Activated CD4-positive, alpha-beta T cell treated with anti-CD3 and anti-CD28 coated beads for 24 hours (primary cell): ENCODE results near the gene IL1RAPL1.

ENCODE experiments used
- DNase-seq, 2 donors: peaks; one replicate each; pipeline ENCODE4 v3.0.0-alpha.2; 2020; ENCODE audit warnings: low read depth in 2 of 2

The IL1RAPL1 gene

DNA sequence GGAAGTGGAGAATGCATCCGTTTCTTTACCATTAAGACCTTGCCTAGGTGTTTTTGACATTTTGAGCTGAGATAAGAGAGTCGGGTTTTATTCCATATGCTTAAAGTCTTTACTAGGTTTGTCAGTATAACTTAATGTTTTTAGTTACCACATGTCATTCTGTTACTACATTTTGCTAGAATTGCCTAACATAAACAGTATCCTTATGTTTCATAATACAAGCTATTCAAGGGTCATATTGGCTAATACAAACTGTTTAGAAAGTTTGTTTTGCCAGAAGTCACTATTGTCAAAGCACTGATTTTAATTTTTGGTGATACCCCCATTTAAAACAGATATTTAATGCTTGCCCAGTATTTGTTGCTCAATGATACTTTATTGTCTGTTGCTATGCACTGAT is 1200.4 kb downstream of the IL1RAPL1 start:
- DNase-seq, result no peak

DNA sequence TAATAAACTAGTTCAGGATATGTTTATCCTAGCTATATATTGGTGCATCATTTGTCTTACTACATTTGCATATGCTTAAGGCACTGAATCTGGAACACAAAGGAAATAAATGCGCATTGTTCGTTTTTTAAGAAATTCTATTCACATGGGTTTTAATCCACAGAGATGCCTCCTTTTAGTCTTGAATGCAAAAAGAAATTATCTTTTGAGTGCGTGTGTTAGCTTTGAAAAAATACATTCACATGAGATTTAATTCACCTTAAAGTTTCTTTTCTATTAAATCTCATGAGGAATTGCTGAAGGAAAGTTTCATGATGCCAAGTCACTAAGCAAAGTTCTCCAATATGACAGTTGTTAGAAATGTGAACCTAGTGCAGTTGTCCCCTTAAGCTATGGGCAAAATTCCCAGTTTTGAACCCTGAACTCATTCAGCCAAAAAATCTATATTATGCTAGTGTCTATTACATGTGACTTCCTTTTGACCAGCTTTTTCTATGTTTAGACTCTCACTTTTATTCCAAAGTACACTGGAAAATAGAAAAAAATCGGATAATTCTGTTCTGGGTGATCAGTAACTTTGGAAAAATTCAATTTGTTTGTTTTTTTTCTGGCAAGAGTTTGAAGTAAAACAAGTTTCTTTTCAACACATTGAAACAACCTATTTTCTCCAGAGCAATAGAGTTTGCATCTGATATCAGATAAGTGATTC is 1201.9 kb downstream of the IL1RAPL1 start:
- no peak for DNase-seq

DNA sequence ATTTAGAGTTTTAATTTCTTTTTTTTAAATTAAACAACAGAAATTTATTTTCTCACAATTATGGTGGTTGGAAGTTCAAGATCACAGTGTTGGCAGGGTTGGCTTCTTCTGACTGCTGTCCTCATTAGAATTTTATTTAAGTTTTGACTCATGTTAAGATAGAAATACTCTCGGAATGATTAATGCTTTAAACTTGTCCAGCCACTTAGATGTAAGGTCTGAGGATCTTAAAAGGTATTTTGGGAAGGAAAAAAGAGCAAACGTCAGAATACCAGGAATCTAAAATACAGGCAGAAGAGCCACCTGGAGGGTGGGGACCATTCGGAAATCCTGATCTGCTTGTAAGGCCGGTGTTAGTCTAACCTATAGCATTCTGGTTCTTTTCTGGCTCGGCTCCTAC is 1205.1 kb downstream of the IL1RAPL1 start:
- DNase-seq, result no peak

DNA sequence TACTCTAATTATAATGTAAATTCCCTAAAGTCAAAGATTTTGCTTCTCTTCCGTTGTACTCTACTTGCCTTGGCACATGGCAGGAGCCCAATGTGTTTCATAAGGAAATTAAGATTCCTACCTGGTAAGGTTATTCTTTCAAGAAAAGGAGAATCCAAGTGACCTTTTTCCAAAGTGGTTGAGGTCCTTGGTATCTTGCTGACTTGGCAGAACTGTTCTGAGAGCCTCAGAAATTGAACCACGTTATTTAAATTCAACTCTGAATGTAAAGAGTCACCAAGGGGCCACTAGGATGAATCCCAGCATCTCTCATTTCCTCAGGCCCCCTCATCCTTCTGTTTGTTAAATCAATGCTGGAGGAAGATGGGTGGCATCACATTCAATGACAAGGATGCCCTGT is 1209.9 kb downstream of the IL1RAPL1 start:
- DNase-seq, result no peak

DNA sequence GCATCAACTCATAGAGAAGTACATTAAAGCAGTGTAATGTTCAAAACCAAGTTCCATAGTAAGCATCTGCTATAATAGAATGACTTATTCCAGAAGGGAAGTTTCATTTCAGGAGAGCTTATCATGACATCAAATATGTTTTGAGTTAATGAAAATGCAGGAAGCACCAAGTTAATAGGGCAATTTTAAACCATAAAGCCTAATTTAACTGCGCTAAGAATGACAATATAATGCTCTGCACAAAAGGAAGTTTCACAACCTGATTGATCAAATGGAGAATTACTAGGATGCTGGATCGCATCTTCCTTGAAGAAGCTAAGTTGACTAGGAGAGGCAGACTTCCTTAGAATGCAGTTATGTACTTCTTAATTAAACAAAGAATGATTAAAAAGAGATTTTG is 1211.2 kb downstream of the IL1RAPL1 start:
- DNase-seq, result no peak

DNA sequence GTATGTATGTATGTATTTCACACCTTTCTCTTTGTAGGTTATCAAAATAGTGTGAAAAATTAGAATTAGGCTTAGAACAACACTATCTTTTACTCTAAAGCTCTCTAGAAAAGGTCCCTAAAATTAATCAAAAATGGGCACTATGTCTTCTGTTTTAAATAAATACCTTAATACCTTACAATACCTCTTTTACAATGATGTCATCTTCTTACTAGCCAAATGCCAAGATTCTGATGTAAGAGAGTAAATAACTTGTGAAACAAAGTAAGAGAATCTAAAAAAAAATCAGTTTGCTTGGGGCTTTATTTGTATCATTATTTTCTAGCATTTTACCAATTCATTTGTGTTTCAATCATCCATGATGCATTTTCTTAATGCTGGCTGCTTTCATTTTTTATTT is 1225.9 kb downstream of the IL1RAPL1 start:
- no peak for DNase-seq

DNA sequence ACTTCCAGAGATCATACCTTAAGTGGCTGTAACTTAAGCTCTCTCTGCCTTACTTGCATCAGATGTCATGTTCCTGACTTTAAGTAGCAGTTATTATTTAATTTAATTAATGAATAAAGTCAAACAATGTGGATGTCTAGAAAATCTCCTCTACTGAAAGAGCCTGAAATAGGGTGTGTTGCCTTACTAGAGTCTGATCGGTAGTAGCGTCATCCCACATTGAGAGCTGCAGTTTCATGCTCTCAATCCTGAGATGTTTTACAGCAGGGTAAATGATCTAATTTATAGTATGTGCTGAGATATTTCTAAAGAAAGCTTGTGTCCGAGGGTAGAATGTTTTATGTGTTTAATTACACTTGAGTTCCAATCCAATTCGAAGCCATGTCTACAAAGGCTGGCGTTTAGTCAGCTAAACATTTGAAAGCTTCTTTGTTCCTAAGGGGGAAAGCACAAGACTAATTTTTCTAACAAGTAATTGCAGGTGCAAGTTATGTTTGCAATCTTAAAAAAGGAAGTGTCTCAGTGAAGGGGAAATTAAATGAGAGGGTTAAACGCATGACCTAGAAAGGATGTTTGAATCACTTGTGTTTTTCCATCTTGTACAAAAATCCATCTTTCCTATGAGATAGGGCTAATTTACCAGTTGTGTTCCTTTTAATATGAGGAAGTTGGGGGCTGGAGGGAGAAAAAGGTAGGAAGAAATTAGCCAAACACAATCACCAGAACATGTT is 1237.1 kb downstream of the IL1RAPL1 start:
- DNase-seq, result no peak

DNA sequence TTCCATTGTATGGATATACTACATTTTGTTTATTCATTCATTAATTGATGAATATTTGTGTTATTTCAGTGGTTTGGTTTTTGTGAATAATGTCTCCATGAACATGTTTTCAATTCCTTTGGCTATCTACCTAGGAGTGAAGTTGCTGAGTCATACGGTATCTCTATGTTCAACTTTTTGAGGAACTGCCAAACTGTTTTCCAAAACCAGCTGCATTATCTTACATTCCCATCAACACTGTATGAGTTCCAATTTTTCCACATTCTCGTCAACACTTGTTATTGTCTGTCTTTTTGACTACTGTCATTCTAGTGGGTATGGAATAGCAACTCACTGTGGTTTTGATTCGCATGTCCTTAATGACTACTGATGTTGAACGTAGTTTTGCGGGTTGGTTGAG is 1239.5 kb downstream of the IL1RAPL1 start:
- DNase-seq, result no peak

DNA sequence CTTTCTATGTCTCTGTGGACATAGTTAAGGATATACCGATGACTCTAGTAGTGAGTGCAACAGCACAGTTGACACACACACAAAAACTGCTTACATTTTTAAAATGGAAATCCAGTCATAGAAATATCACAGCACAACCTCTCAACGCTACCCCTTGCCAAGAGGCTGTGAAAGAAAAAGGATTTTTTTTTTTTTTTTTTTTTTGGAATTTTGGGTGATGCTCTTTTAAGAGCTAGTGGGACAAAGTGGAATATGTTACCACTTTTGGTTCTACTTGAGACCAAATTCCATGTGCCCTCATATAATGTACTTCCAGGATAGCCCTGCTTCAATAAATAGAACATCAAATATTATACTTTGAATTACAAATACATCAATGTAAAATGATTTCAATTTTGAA is 1247.1 kb downstream of the IL1RAPL1 start:
- no peak for DNase-seq

DNA sequence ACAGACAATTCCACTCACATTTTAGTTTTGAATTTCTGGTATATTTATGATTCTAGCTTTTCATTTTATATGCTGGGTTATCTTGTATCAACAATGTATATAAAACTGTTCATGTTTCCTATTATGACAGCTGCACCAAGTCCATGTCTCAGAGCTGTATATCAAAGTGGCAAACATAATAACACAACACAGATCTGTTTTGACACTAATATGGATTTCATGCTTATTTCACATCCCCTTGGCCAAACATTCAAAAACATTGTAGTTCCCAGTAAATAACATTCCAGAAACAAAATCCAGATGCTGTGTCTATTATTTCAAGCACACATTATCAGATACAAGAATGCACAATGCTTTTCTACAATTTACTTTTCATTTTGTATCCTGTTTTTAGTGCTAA is 1247.5 kb downstream of the IL1RAPL1 start:
- DNase-seq, result no peak

DNA sequence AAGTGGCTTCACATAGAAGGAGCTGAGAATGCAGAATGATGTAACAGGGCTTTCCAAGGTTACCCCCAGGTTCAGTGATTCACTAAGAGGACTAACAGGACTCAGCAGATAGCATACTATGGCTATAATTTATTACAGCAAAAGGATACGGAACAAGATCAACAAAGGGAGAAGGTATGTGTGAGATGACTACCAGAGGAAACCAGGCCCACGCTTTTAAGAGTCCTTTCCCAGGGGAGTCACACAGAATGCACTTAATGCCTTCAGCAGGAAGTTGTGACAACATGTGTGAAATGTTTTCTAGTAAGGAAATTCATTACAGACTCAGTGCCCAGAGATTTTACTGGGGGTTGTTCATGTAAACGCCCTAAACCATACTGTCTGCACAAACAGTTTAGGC is 1254.5 kb downstream of the IL1RAPL1 start:
- DNase-seq, result no peak

DNA sequence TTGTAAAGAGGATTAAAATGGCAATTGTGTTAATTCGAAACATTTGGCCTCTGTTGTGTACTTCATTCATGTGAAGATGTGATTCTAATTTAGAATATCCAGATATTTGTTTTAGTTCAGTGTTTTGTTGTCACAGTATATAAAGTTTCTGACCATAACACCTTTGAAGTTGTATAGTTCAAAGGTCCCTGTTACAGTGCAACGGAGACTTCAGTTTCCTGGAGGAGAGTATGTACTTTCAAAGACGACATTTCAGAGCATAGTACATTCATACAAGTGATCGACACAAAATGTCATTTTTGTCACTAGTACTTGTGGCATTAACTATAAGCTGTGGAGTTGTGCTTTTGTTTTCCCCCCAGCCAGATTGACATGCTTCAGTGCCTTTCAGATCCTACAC is 1255.3 kb downstream of the IL1RAPL1 start:
- DNase-seq, result no peak

DNA sequence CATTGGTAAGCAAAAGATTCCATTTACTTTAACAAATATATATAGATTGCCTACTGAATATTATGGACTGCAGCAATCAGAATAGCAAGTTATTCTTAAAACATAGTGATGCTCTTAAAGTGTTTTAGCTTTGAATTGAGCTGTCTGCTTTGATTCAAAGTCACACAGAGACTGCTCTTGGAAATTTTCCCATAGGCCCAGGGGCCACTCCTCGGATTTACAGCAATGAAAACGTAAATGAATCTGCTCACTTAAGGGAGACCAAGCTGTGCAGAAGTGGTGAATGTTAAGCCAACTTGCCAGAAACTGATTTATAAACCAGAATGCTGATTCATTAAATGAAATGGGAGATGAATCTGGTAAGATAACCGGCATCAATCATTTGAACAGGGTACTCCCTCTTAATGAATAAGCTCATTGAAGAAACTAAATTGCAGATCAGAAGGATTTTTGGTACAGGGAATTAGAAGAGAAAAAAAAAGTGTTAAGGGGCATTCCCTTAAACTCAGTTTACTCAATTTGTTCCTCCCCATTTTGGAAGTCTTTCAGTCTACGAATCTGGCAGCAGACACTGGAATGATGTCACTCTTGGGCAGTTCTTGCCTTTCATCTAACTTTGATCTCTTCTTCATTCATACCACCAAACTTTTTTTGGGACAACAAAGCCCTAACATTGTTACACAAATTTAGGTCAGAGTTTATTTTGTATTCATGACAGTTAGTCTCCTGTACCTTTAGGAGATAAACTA is 1264.8 kb downstream of the IL1RAPL1 start:
- no peak for DNase-seq

DNA sequence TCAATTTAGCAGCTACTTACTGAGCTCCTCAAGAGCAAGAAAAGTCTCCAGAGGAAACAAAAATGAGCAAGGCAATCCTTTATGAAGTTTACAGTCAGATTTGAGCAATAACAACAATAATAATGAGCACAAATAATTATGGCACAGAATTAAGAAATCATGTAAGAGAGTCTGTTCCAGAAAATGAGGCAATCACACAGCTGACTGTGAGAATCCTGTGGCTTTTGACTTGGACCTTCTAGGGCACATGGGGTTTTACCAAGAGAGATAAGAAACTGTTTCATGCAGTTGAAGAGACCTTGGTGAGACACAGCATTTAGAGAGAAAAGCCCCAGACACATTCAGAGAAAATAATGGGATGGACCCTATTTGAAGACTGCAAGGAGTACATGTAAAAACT is 1265.5 kb downstream of the IL1RAPL1 start:
- DNase-seq, result no peak

DNA sequence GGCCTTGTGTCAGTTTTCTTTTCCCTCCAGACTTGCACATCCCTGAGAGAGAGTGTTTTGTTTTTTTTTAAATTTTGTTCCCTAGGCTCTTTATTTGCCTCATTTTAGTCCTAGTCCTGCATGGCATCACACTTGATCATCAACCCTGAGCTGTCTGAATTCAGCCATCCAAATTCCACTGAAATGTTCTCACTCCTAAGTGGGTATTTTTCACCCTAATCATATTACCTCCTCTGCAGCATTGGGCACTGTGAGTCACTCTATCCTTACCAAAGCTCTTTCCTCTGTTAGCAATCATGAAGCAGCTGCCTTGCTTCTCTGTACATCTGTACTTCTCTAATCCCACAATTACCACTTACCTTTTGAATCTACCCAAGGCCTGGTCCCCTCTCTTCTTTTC is 1271.5 kb downstream of the IL1RAPL1 start:
- DNase-seq, result no peak

DNA sequence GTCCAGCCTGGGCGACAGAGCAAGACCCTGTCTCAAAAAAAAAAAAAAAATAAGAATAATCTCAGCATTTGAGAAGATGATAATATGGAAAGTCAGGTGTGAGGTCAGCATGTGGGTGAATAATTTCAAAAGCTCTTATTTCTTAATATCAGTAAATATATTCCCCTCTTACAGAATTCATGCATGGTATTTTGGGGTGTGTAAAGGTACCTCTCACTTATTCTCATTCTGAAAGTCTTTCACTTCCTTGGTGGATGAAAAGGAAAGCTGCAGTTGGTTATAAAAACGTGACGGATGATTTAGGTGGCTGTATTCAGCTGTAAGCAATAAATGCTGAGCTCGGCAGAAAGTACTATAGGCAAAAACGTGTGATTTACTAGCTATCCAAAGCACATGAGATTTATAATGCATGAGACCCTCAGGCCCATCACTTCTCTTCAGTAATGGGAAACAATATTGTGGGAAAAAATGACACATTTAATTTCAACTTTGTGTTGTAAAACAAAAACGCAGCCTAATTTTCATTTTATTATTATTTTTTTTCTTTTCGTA is 1275.0 kb downstream of the IL1RAPL1 start:
- DNase-seq, result no peak

DNA sequence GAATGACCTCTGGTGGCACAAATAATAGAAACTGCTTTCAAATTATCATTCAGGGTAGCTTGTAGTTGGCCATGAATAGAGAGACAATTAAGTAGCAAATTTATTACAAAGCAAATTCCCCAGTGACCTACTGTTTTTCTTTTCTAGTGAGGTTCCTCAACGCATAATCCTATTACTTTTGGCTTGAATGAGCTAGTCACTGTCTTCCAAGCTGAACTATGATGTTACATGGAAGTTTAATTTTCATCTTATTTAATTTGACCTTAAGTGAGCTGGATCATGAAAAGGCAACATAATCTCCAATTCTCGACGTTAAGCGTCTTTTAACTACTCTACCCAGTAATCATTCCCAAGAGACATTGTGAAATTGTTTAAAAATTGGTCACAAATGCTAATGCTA is 1280.7 kb downstream of the IL1RAPL1 start:
- DNase-seq, result no peak

DNA sequence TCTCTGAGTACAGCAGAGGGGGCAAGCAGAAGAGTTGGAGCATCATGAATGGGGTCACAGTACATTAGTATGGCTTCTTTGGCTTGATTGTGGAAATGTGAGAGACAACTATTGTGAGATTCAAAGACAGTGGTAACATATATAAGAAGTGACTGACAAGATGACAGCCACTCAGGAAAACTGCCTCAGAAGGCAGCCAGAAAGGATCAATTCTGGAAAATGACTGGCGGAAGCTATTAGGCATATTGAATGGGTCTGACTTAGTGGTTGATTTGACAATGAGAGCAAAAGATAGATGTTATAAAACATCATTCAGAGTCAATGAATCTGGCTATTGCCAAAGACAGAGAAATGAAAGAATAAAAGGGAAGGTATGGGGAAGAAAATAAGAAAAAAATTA is 1282.6 kb downstream of the IL1RAPL1 start:
- DNase-seq, result no peak

DNA sequence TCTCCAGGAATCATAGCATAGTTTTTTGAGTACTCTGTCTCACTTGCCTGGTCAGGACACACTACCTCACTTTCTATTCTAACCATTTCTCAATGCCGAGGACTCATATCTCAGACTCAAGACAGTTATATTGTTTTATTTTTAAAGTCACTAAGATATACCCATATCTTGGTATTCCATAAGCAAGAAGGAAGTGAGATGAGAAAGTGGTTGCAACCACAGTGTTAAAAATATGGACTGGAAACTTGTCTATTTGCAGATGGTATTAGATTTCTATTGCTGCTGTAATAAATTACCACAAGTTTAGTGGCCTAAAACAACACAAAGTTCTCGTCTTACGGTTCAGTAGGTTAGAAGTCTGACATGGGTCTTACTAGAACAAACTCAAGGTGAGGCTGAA is 1283.4 kb downstream of the IL1RAPL1 start:
- DNase-seq, result no peak

DNA sequence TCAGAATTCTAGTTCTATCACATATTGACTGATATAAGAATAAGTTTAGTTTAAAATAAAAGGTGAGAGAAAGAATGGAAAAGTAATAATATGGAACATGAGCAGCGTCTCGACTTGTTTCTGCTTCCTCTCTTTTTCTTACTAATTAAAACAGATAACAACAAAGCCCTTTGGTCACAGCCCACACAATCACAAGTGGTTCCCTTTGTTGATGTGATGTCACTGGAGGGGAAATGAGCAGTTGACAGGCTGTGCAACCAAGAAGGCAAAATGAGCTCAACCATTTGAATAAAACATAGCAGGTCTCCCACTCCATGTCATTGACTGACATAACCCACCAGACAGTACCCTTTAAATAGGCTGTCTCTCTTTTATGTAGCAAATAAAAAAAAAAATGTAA is 1285.6 kb downstream of the IL1RAPL1 start:
- no peak for DNase-seq

DNA sequence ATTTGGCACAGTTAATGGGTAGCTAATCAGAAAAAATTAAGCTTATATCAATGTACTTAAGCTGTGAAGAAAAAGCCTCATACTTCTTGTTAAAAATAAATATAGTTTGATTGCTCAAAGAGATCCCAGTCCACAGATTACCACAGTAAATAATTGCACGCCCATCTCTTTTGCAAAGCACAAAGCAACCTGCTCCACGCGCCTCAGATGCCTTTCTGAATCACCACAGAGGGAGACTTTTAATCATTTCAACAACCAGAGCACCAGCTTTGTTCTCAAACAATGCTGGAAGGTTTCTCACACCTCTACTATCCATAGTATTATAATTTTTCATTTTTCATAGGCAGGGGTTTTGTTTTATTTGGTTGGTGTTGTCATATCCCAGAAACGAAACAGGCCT is 1289.5 kb downstream of the IL1RAPL1 start:
- DNase-seq, result no peak

DNA sequence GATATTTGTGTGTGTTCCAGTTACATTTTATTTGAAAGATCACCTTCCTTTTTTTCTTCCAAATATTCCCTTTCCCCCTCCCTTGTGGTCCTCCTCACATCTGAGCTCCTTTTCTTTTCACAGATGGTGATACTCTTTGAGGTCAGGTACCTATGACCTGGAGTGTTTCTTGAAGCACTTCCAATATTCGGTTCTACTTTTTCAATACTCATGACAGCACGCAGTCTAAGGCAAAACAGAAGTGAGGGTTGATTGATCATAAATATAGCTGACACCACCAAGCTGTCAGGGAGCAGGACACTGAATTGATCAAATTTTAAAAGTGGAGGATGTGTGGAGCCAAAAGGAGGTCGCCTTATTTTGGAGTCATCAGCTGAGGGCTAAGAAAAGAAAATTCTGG is 1293.7 kb downstream of the IL1RAPL1 start:
- DNase-seq, result no peak

DNA sequence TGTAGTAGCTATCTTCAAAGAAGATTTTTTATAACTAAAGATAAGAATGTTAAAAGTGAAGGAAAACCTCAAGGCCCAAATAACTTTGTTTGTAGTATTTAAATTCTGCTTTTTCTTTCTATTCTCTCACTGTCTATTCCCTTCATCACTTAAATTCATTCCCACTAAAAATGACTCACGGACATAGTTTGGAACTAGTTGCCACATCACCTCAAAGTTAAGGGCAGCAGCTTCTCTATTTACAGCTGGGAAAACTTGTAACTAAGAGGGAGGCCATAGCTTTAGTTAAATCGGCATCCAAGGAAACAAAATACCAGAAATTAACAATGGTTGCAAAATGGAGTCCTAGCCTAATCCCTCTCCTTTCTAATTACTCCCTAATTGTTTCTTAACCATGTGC is 1302.8 kb downstream of the IL1RAPL1 start:
- DNase-seq, result no peak
